H9 (cell line): ENCODE measurements around the gene TMEM156. TPM values are rescaled to one million over a fixed set of nuclear protein-coding genes. Genes with fewer than 3 reads are reported as not detected.

Experiments
- DNase-seq: peaks from one replicate; pipeline ENCODE4 v3.0.0-alpha.2; 2017
- H2AFZ ChIP-seq: one replicate; pipeline ENCODE4 v1.6.1; 2013; ENCODE audit warnings: mild to moderate bottlenecking, low read length, control low read depth, moderate library complexity
- H2AK5ac ChIP-seq: 2 replicates; pipeline ENCODE4 v1.6.1; 2013; ENCODE audit warnings: low read length, control low read depth, mixed read lengths; ENCODE audit not compliant: insufficient read length
- H2BK120ac ChIP-seq: one replicate; pipeline ENCODE4 v1.6.1; 2013; ENCODE audit warnings: low read depth, mild to moderate bottlenecking, low read length, control low read depth, inconsistent platforms; ENCODE audit not compliant: poor library complexity, severe bottlenecking
- H2BK12ac ChIP-seq: 2 replicates; pipeline ENCODE4 v1.6.1; 2013; ENCODE audit warnings: low read length, control low read depth, mixed read lengths, low read depth; ENCODE audit not compliant: insufficient read length
- H2BK15ac ChIP-seq: 2 replicates; pipeline ENCODE4 v1.6.1; 2013; ENCODE audit warnings: low read depth, low read length, control low read depth
- H2BK20ac ChIP-seq: one replicate; pipeline ENCODE4 v1.6.1; 2013; ENCODE audit warnings: low read depth, mild to moderate bottlenecking, low read length, control low read depth, inconsistent platforms; ENCODE audit not compliant: poor library complexity, severe bottlenecking
- H2BK5ac ChIP-seq: 2 replicates; pipeline ENCODE4 v1.6.1; 2013; ENCODE audit warnings: low read length, control low read depth, mixed read lengths; ENCODE audit not compliant: insufficient read length
- H3K14ac ChIP-seq: 2 replicates; pipeline ENCODE4 v1.6.1; 2013; ENCODE audit warnings: low read length, control low read depth; ENCODE audit not compliant: insufficient read depth
- H3K18ac ChIP-seq: 2 replicates; pipeline ENCODE4 v1.6.1; 2013; ENCODE audit warnings: low read depth, mild to moderate bottlenecking, mixed read lengths, low read length, control low read depth; ENCODE audit not compliant: insufficient read length
- H3K23ac ChIP-seq: 2 replicates; pipeline ENCODE4 v1.6.1; 2013; ENCODE audit warnings: low read length, control low read depth, mixed read lengths, low read depth; ENCODE audit not compliant: insufficient read length
- H3K23me2 ChIP-seq: 2 replicates; pipeline ENCODE4 v1.6.1; 2013; ENCODE audit warnings: low read depth, mild to moderate bottlenecking, mixed read lengths, low read length, control low read depth; ENCODE audit not compliant: insufficient read length, poor library complexity, severe bottlenecking
- H3K27ac ChIP-seq: 2 replicates; pipeline ENCODE4 v1.5.1; 2013; ENCODE audit warnings: low read length, control low read depth, mixed read lengths, low read depth; ENCODE audit not compliant: insufficient read length
- H3K27me3 ChIP-seq: 2 replicates; pipeline ENCODE4 v1.6.1; 2013; ENCODE audit warnings: low read length, control low read depth, inconsistent platforms; ENCODE audit not compliant: insufficient read depth
- H3K4ac ChIP-seq: 2 replicates; pipeline ENCODE4 v1.6.1; 2013; ENCODE audit warnings: low read depth, mild to moderate bottlenecking, control low read depth, inconsistent platforms, low read length, moderate library complexity
- H3K4me1 ChIP-seq: 2 replicates; pipeline ENCODE4 v1.6.1; 2013; ENCODE audit warnings: low read length, control low read depth, inconsistent platforms; ENCODE audit not compliant: insufficient read depth
- H3K4me2 ChIP-seq: 2 replicates; pipeline ENCODE4 v1.6.1; 2013; ENCODE audit warnings: low read length, control low read depth, mixed read lengths; ENCODE audit not compliant: insufficient read length, insufficient read depth
- H3K56ac ChIP-seq: 2 replicates; pipeline ENCODE4 v1.6.1; 2013; ENCODE audit warnings: low read depth, mild to moderate bottlenecking, mixed read lengths, low read length, control low read depth; ENCODE audit not compliant: insufficient read length
- H3K79me1 ChIP-seq: 2 replicates; pipeline ENCODE4 v1.6.1; 2013; ENCODE audit warnings: low read depth, mild to moderate bottlenecking, moderate library complexity, low read length, control low read depth, inconsistent platforms; ENCODE audit not compliant: insufficient read depth, poor library complexity, severe bottlenecking
- H3K79me2 ChIP-seq: 2 replicates; pipeline ENCODE4 v1.6.1; 2013; ENCODE audit warnings: low read length, control low read depth, inconsistent platforms; ENCODE audit not compliant: insufficient read depth
- H3K9ac ChIP-seq: 2 replicates; pipeline ENCODE4 v1.6.1; 2013; ENCODE audit warnings: low read length, control low read depth, mixed read lengths; ENCODE audit not compliant: insufficient read length; ENCODE audit errors: extremely low read depth
- H3K9me3 ChIP-seq: one replicate; pipeline ENCODE4 v1.6.1; 2013; ENCODE audit warnings: low read depth, low read length, inconsistent platforms; ENCODE audit not compliant: control insufficient read depth
- H3T11ph ChIP-seq: one replicate; pipeline ENCODE4 v1.6.1; 2013; ENCODE audit warnings: mild to moderate bottlenecking, low read length, control low read depth, inconsistent platforms
- H4K20me1 ChIP-seq: one replicate; pipeline ENCODE4 v1.6.1; 2013; ENCODE audit not compliant: control insufficient read depth, insufficient read length, insufficient read depth
- H4K5ac ChIP-seq: 2 replicates; pipeline ENCODE4 v1.6.1; 2013; ENCODE audit warnings: low read depth, mild to moderate bottlenecking, mixed read lengths, low read length, control low read depth; ENCODE audit not compliant: insufficient read length
- H4K8ac ChIP-seq: replicated peaks from 2 replicates; pipeline ENCODE4 v1.6.1; 2013; ENCODE audit warnings: low read length, control low read depth, mixed read lengths, low read depth; ENCODE audit not compliant: insufficient read length
- H4K91ac ChIP-seq: 2 replicates; pipeline ENCODE4 v1.6.1; 2013; ENCODE audit warnings: low read depth, mild to moderate bottlenecking, moderate library complexity, mixed read lengths, low read length, control low read depth; ENCODE audit not compliant: insufficient read length
- H3K27ac Mint-ChIP-seq, 3 experiments: 2 replicates in 2 of 3; 3 replicates in 1 of 3; pipeline ENCODE4 v1.8.0; 2020 to 2021; ENCODE audit warnings: mixed read lengths in 3 of 3, mild to moderate bottlenecking in 1 of 3, moderate library complexity in 1 of 3
- H3K27me3 Mint-ChIP-seq: 2 replicates; pipeline ENCODE4 v1.8.0; 2021; ENCODE audit warnings: low read depth, mild to moderate bottlenecking, moderate library complexity, mixed read lengths
- H3K36me3 Mint-ChIP-seq, 3 experiments: 2 replicates in 2 of 3; 3 replicates in 1 of 3; pipeline ENCODE4 v1.8.0; 2020 to 2021; ENCODE audit warnings: low read depth in 3 of 3, mixed read lengths in 3 of 3; ENCODE audit not compliant: insufficient read depth in 1 of 3
- H3K4me1 Mint-ChIP-seq, 2 experiments: 2 replicates each; pipeline ENCODE4 v1.8.0; 2020; ENCODE audit warnings: mixed read lengths in 2 of 2
- H3K4me3 Mint-ChIP-seq, 2 experiments: 2 replicates in 1 of 2; 3 replicates in 1 of 2; pipeline ENCODE4 v1.8.0; 2020 to 2021; ENCODE audit warnings: mild to moderate bottlenecking in 2 of 2, mixed read lengths in 2 of 2, moderate library complexity in 1 of 2
- H3K9me3 Mint-ChIP-seq, 2 experiments: 2 replicates in 1 of 2; 3 replicates in 1 of 2; pipeline ENCODE4 v1.8.0; 2020; ENCODE audit warnings: mild to moderate bottlenecking in 2 of 2, mixed read lengths in 2 of 2, moderate library complexity in 1 of 2
- WGBS: extraction: QIAGEN DNeasy Blood & Tissue Kit; methylation state at CpG from one replicate; pipeline ENCODE4 v1.1.7; 2013; ENCODE audit warnings: missing lambda C conversion rate, low lambda C conversion rate, mixed read lengths; ENCODE audit not compliant: insufficient read length; ENCODE audit errors: extremely low coverage; 5-methylcytosine and 5-hydroxymethylcytosine counted together
- total RNA-seq: library from RNA; stranded (reverse); gene quantifications from 2 replicates; pipeline ENCODE4 v1.2.1, GENCODE V29; 2021
- TF ChIP-seq, protein P1 (sequence below): fragments of 200-600 bp; sonication (generic); conservative IDR thresholded peaks from 3 replicates; pipeline ENCODE4 v1.8.0; 2021; ENCODE audit warnings: antibody characterized with exemption, mild to moderate bottlenecking

The TMEM156 gene
- total RNA-seq, 1 experiment from 2014 or later: not detected

DNA sequence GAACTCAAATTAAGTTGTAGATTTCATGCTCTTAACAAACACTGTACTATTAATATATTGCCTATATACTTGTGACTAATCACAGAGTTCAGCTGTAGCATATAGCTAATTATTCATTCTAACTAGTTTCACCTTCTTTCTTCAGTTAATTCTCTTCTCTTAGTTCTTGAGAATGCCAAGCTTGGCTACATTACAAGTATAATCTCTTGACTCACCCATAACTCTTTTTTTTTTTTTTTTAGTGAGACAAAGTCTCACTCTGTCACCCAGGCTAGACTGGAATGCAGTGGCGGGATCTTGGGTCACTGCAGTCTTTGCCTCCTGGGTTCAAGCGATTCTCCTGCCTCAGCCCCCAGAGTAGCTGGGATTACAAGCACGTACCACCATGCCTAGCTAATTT is 35.2 kb upstream of the TMEM156 start:
- H3K4ac ChIP-seq: no peak overlapping the region

More for the DNA sequence above, 35.2 kb upstream of the TMEM156 start:
- no peak overlapping the region for H2AK5ac ChIP-seq
- H2AFZ ChIP-seq: no peak overlapping the region
- no peaks in the 10 kb centered on the region for H3K79me1 ChIP-seq
- H4K91ac ChIP-seq: no peak overlapping the region
- no peak overlapping the region for H3K23ac ChIP-seq
- H3K9ac ChIP-seq: no peak overlapping the region
- WGBS: no CpG with 5 or more reads among the region's 3 CpGs
- H3T11ph ChIP-seq: no peak overlapping the region
- TF ChIP-seq, protein P1, sequence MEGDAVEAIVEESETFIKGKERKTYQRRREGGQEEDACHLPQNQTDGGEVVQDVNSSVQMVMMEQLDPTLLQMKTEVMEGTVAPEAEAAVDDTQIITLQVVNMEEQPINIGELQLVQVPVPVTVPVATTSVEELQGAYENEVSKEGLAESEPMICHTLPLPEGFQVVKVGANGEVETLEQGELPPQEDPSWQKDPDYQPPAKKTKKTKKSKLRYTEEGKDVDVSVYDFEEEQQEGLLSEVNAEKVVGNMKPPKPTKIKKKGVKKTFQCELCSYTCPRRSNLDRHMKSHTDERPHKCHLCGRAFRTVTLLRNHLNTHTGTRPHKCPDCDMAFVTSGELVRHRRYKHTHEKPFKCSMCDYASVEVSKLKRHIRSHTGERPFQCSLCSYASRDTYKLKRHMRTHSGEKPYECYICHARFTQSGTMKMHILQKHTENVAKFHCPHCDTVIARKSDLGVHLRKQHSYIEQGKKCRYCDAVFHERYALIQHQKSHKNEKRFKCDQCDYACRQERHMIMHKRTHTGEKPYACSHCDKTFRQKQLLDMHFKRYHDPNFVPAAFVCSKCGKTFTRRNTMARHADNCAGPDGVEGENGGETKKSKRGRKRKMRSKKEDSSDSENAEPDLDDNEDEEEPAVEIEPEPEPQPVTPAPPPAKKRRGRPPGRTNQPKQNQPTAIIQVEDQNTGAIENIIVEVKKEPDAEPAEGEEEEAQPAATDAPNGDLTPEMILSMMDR: no peak
- no peak overlapping the region for H2BK15ac ChIP-seq
- no peak overlapping the region for H3K4me2 ChIP-seq
- DNase-seq: no peak
- peaks cover 2% of the 10 kb centered on the region; the same call in 1 of the 2 replicates for H3K79me2 ChIP-seq
- peaks cover 9 to 19% of the 10 kb centered on the region in 2 experiments for H3K4me1 Mint-ChIP-seq
- no peak overlapping the region for H3K14ac ChIP-seq
- H4K20me1 ChIP-seq: peaks cover 2% of the 10 kb centered on the region
- H2BK20ac ChIP-seq: no peak overlapping the region
- no peak overlapping the region for H4K5ac ChIP-seq
- no peaks in the 10 kb centered on the region for H3K27me3 Mint-ChIP-seq
- no peak overlapping the region for H2BK12ac ChIP-seq
- peaks cover 4% of the 10 kb centered on the region; the same call in 1 of the 2 replicates for H3K4me1 ChIP-seq
- no peak overlapping the region for H4K8ac ChIP-seq
- H3K36me3 Mint-ChIP-seq: no peaks in the 10 kb centered on the region
- H3K27me3 ChIP-seq: no peaks in the 10 kb centered on the region
- no peak overlapping the region for H2BK5ac ChIP-seq
- H3K18ac ChIP-seq: no peak overlapping the region
- H3K9me3 ChIP-seq: no peaks in the 10 kb centered on the region
- H3K4me3 Mint-ChIP-seq: no peak overlapping the region
- H3K56ac ChIP-seq: no peak overlapping the region
- H3K9me3 Mint-ChIP-seq: no peaks in the 10 kb centered on the region
- H3K27ac ChIP-seq: no peak overlapping the region
- no peaks in the 10 kb centered on the region for H3K23me2 ChIP-seq
- H3K27ac Mint-ChIP-seq: 0 out of 7 replicates have a peak overlapping the region, but pooled peaks of 1 of the 3 experiments have one; percentile 57
- H2BK120ac ChIP-seq: no peak overlapping the region
